ENCODE data around the gene TPST1.

DNA sequence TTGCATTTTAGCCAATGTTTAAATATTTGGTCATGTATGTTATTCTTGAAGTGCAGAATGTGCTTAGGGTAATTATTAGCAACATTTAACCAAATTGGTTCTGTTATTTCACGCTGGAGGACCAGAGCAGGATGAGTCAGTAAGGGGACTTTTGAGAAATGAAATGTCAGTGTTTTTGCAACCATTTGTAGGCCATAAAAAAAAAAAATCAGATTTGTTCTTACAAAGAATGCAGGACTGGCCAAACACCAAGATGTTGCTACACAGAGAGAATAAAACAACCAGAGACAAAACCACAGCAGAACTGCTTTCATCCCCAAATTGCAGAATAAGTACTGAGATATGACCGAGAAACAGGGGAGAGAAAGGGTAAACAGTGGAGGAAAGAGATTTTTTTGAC lies 62.1 kb downstream of the TPST1 start:
- no peak for TF ChIP-seq CTCF (conservative IDR thresholded peaks at IDR 0.05; ENCODE audit: low read length)
- TF ChIP-seq EZH2phosphoT487 (IDR thresholded peaks at IDR 0.05; ENCODE audit: borderline replicate concordance), result no peak
